ENCODE measurements around the gene CDH22.

The CDH22 gene

DNA sequence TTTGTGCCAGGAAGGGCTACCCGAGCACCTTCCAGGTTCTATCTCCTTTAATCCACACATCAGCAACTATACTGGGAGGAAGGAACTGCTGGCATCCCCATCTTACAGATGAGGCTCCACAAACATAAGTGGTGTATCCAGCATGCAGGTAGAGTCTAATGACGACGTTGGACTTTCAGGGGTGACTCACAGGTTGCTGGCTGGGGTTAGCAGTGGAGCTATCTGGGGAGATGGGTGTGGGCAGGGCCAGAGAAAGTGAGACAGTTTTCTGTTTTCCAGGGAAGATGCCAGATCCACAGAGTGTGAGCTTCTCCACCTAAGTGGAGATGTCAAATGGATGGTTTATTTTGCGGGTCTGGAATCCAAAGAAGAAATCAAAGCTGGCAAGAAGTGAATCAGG lies 31.8 kb downstream of the CDH22 start:
- TF ChIP-seq, protein P1, sequence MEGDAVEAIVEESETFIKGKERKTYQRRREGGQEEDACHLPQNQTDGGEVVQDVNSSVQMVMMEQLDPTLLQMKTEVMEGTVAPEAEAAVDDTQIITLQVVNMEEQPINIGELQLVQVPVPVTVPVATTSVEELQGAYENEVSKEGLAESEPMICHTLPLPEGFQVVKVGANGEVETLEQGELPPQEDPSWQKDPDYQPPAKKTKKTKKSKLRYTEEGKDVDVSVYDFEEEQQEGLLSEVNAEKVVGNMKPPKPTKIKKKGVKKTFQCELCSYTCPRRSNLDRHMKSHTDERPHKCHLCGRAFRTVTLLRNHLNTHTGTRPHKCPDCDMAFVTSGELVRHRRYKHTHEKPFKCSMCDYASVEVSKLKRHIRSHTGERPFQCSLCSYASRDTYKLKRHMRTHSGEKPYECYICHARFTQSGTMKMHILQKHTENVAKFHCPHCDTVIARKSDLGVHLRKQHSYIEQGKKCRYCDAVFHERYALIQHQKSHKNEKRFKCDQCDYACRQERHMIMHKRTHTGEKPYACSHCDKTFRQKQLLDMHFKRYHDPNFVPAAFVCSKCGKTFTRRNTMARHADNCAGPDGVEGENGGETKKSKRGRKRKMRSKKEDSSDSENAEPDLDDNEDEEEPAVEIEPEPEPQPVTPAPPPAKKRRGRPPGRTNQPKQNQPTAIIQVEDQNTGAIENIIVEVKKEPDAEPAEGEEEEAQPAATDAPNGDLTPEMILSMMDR (IDR thresholded peaks at IDR 0.05; ENCODE audit: borderline replicate concordance, insufficient read depth, low read depth, low read length): no peak

DNA sequence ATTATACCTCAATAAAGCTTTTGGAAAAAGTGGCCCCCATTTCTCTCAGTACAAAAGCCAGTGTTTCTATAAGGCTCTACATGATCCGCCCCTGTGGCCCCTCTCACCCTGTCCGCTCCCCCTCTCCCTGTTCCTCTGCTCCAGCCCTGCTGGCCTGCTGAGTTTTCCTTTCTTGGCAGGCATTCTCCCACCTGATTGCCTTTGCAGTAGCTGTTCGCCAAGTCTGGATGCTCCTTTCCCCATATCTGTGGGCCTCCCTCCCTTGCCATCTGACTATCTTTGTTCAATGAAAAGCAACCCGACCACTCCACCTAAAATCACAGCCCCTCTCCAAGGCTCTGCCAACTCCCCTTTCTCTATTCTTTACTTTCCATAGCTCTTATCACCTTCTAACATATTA lies 33.2 kb downstream of the CDH22 start:
- TF ChIP-seq, protein P1 (IDR thresholded peaks at IDR 0.05; ENCODE audit: borderline replicate concordance, insufficient read depth, low read depth, low read length): no peak
- no peak overlapping the region for H3K4me3 ChIP-seq (ENCODE audit: low read depth, low read length)

More for the DNA sequence above, 31.8 kb downstream of the CDH22 start:
- H3K4me3 ChIP-seq (ENCODE audit: low read depth, low read length): no peak overlapping the region

DNA sequence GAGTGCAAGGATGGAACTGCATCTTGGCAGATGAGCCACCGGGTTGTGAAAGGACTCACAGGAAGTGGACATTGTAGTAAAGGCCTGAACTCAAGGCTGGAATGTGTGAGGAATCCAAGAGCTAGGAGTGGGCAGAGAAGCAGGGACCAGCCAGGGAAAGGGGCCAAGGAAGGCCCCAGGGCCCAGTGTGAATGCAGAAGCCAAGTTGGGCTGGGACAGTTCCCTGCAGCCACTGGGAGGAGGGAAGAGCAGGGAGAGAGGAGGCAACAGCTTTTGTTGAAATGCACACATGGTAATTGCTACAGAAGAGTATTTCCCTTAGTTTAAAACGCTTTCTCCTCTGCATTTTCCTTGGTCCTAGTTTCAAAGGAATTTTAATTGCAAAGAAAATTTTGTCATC lies 34.6 kb downstream of the CDH22 start:
- H3K4me3 ChIP-seq (ENCODE audit: low read depth, low read length): no peak overlapping the region
- TF ChIP-seq, protein P1 (IDR thresholded peaks at IDR 0.05; ENCODE audit: borderline replicate concordance, insufficient read depth, low read depth, low read length): no peak

DNA sequence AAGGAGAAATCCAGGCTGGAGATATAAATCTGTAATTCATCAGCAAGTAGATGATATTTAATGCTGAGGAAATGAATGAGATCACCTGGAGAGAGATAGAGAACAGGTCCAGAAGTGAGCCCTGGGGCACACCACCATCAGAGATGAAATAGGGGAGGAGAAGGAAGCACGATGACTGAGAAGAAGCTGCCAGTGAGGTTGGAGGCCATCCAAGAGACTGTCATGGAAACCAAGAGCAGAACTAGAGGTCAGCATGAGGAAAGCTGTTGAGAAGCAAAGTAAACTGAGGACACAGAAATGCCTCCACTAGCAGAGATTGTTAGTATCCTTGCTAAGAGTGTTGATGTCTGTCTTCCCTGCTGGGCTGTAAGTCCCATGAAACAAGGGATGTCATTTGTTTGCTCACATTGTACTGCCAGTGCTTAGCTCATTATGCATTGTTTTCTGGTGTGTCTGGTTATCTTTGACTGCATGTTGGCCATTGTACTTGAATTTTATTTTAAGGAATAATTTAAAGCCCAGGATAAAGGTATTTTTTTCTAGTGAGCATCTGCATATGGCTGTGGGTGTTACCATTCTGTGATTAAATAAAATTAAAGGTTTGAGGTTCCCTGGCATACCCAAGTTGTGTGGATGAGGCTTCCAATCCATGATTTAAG lies 35.8 kb downstream of the CDH22 start:
- TF ChIP-seq, protein P1 (IDR thresholded peaks at IDR 0.05; ENCODE audit: borderline replicate concordance, insufficient read depth, low read depth, low read length): no peak

DNA sequence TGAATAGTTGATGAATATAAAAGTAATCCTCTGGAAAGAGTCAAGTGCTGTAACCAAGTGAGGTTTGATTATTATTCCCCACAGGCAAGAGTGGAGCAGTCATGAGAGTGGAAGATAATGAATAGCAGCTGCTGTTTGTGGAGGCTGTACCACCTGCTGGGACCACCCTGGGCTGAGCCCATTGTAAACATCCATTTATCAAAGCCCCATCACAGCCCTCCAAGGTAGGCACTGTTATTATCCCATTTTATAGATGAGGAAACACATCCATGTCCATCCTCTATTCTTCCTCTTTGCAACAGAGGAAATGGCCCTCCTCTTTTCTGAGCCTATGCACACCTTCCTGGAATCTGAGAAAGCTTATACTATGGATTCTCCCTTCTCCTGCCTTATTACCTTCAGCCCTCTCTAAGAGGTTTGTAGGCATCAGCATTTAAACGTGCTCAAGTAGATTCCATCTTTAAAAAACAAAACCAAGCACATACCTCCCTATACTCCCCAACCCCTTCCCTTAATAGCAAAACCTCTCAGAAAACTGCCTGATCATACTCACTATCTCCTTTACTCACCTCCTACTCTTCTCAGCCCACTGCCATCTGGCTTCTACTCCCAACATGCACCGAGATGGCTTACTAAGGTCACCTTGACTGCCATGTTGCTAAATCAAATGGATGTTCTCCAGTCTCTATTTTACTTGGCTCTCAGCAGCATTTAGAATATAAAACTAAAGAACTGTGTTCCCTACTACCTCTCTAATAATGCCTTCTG lies 37.1 kb downstream of the CDH22 start:
- TF ChIP-seq, protein P1 (IDR thresholded peaks at IDR 0.05; ENCODE audit: borderline replicate concordance, insufficient read depth, low read depth, low read length): no peak

More for the DNA sequence above, 35.8 kb downstream of the CDH22 start:
- no peak overlapping the region for H3K4me3 ChIP-seq (ENCODE audit: low read depth, low read length)

DNA sequence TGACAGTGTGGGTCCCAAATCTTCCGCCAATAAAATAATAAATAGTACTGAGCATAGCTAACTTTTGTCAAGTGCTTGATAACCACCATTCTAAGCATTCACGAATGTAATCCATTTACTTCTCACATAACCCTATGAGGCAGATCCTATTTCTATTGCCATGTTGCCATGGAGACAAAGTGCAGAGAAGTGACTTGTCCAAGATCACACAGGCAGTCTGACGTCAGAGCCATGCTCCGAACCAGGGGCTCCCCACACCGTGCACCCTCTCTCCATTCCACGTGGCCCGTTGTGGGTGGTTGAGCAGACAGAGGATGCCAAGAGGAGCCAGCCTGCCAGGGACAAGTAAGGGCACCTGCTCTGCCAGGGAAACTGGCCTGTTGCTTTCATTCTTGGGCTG lies 38.9 kb downstream of the CDH22 start:
- H3K4me3 ChIP-seq (ENCODE audit: low read depth, low read length): no peak overlapping the region
- TF ChIP-seq, protein P1 (IDR thresholded peaks at IDR 0.05; ENCODE audit: borderline replicate concordance, insufficient read depth, low read depth, low read length): no peak

More for the DNA sequence above, 37.1 kb downstream of the CDH22 start:
- no peak overlapping the region for H3K4me3 ChIP-seq (ENCODE audit: low read depth, low read length)

DNA sequence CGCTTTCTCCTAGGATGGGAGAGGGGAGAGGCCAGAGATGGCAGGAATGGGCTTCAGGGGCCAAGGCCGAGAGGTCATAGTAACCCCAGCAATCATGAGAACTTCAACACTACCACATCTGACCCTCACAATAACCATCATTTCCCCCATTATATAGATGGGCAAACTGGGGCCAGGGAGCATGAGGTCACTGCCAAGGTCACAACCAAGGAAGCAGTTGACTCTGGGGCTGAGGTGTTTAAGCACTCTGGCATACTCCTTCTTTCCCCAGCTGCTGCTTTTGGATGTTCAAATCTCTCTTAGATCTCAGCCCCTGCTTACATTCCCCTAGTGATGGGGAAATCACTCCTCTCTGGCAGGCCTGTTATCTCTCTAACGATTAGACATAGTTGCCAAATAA lies 39.6 kb downstream of the CDH22 start:
- TF ChIP-seq, protein P1 (IDR thresholded peaks at IDR 0.05; ENCODE audit: borderline replicate concordance, insufficient read depth, low read depth, low read length): no peak
- H3K4me3 ChIP-seq (ENCODE audit: low read depth, low read length): no peak overlapping the region

All from GM12875 (cell line).